Hepatocyte (in vitro differentiated cells): ENCODE data around the gene LENG8. TPM values are rescaled to one million over a fixed set of nuclear protein-coding genes. Genes with fewer than 3 reads are reported as not detected.

Source experiments
- DNase-seq: peaks from one replicate; pipeline ENCODE4 v3.0.0-alpha.2; 2016; ENCODE audit warnings: low spot score
- H2AFZ ChIP-seq: fragments of 200-600 bp; sonication (generic); 2 replicates; pipeline ENCODE4 v1.6.0; 2016; ENCODE audit warnings: antibody characterized with exemption, mild to moderate bottlenecking
- H3K27ac ChIP-seq: fragments of 200-600 bp; sonication (generic); 2 replicates; pipeline ENCODE4 v1.5.1; 2016; ENCODE audit warnings: mild to moderate bottlenecking
- H3K27me3 ChIP-seq: fragments of 200-600 bp; sonication (generic); 2 replicates; pipeline ENCODE4 v1.6.1; 2016
- H3K36me3 ChIP-seq: fragments of 200-600 bp; sonication (generic); replicated peaks from 2 replicates; pipeline ENCODE4 v1.5.1; 2016; ENCODE audit warnings: low read depth; ENCODE audit not compliant: insufficient read depth
- H3K4me1 ChIP-seq: fragments of 200-600 bp; sonication (generic); 2 replicates; pipeline ENCODE4 v1.5.1; 2016; ENCODE audit warnings: mild to moderate bottlenecking, moderate library complexity; ENCODE audit not compliant: insufficient read depth
- H3K4me2 ChIP-seq: fragments of 200-600 bp; sonication (generic); 2 replicates; pipeline ENCODE4 v1.6.0; 2016
- H3K4me3 ChIP-seq: fragments of 200-600 bp; sonication (generic); 2 replicates; pipeline ENCODE4 v1.5.1; 2016; ENCODE audit warnings: mild to moderate bottlenecking
- H3K79me2 ChIP-seq: fragments of 200-600 bp; sonication (generic); 2 replicates; pipeline ENCODE4 v1.6.0; 2017; ENCODE audit warnings: mild to moderate bottlenecking
- H3K9me2 ChIP-seq: fragments of 200-600 bp; sonication (generic); replicated peaks from 2 replicates; pipeline ENCODE4 v1.6.0; 2017; ENCODE audit warnings: mild to moderate bottlenecking; ENCODE audit not compliant: insufficient read depth
- H3K9me3 ChIP-seq: fragments of 200-600 bp; sonication (generic); 2 replicates; pipeline ENCODE4 v1.5.1; 2016; ENCODE audit warnings: low read depth, mild to moderate bottlenecking
- H4K20me1 ChIP-seq: fragments of 200-600 bp; sonication (generic); 2 replicates; pipeline ENCODE4 v1.6.0; 2016; ENCODE audit warnings: mild to moderate bottlenecking; ENCODE audit not compliant: insufficient read depth, poor library complexity, severe bottlenecking
- CTCF ChIP-seq: fragments of 200-600 bp; sonication (generic); IDR thresholded peaks from 2 replicates; pipeline ENCODE4 v1.5.1; 2016; ENCODE audit warnings: antibody characterized with exemption, mild to moderate bottlenecking; ENCODE audit not compliant: poor library complexity
- EZH2 ChIP-seq: fragments of 200-600 bp; sonication (generic); IDR thresholded peaks from 2 replicates; pipeline ENCODE4 v1.6.1; 2016; ENCODE audit warnings: antibody characterized with exemption, mild to moderate bottlenecking, borderline replicate concordance
- EZH2phosphoT487 ChIP-seq: fragments of 200-600 bp; sonication (generic); IDR thresholded peaks from one replicate; pipeline ENCODE4 v1.6.1; 2018; ENCODE audit warnings: antibody characterized with exemption, mild to moderate bottlenecking, low read depth, moderate library complexity; ENCODE audit not compliant: unreplicated experiment, severe bottlenecking
- WGBS: methylation state at CpG from one replicate; pipeline ENCODE4 v1.1.6; 2016; ENCODE audit warnings: low lambda C conversion rate; ENCODE audit errors: missing lambda C conversion rate; 5-methylcytosine and 5-hydroxymethylcytosine counted together
- polyA plus RNA-seq: library from polyadenylated mRNA; unstranded; fragments of >200 nt; fragmentation: Nextera tagmentation; extraction: Ambion mirVana; gene quantifications from 2 replicates; pipeline ENCODE4 v1.2.1, GENCODE V29; 2016
- total RNA-seq: library from RNA; depleted of rRNA; stranded (reverse); fragments of >200 nt; gene quantifications from 2 replicates; pipeline ENCODE4 v1.2.3, GENCODE V29; 2014

Gene LENG8
- total and polyA plus RNA-seq, 2 experiments from 2014 or later: 36.6 to 54.0 TPM

DNA sequence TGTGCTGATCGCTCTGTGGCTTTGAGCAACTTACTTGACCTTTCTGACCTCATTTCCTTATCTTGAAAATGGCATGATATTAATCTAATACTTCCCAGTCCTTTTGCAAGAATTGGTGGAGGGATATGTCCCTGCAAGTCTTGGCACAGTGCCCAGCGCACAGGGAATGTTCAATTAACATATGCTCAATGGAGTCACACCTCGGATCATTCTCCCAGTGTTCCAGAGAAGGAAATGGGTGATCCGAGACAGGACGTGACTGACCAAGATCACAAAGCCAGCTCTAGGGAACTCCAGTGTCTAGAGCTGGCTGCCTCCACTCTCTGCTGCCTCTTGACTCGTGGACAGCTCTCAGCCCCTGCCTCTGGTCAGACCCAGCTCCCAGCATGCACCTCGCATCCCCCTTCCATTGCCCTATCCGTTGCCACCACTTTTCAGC, 20.5 kb downstream of the LENG8 start:
- Histone ChIP-seq H3K36me3 (no peaks in the 10 kb centered on the region), H3K79me2 (peaks cover 24% of the 10 kb centered on the region), H3K9me3 (no peaks in the 10 kb centered on the region), H2AFZ (no peak overlapping the region), H4K20me1 (no peaks in the 10 kb centered on the region), H3K4me1 (peaks cover 20% of the 10 kb centered on the region), H3K27ac (peak overlapping the region; percentile 6), H3K4me2 (no peak overlapping the region), H3K27me3 (no peaks in the 10 kb centered on the region), H3K9me2 (no peaks in the 10 kb centered on the region), H3K4me3 (no peak overlapping the region)
- WGBS: 69% methylated on average over 8 of the region's 8 CpGs
- no peak for DNase-seq
- no peak for TF ChIP-seq CTCF
- no peak for TF ChIP-seq EZH2
- TF ChIP-seq EZH2phosphoT487: no peak

GRCh38 chr19:54470276-54470887, 21.4 kb downstream of the LENG8 start:
- WGBS: 88% methylated on average over 10 of the region's 10 CpGs
- H3K27ac ChIP-seq: peak overlapping the region; percentile 6
- H3K4me1 ChIP-seq: peaks cover 20% of the 10 kb centered on the region
- H3K9me3 ChIP-seq: no peaks in the 10 kb centered on the region
- H3K79me2 ChIP-seq: peaks cover 24% of the 10 kb centered on the region
- H2AFZ ChIP-seq: no peak overlapping the region
- TF ChIP-seq EZH2: no peak
- TF ChIP-seq CTCF: no peak
- TF ChIP-seq EZH2phosphoT487: no peak
- no peaks in the 10 kb centered on the region for H3K36me3 ChIP-seq
- H3K27me3 ChIP-seq: no peaks in the 10 kb centered on the region
- no peaks in the 10 kb centered on the region for H3K9me2 ChIP-seq
- H3K4me2 ChIP-seq: peak overlapping the region; percentile 93
- DNase-seq: no peak
- no peaks in the 10 kb centered on the region for H4K20me1 ChIP-seq
- no peak overlapping the region for H3K4me3 ChIP-seq

DNA sequence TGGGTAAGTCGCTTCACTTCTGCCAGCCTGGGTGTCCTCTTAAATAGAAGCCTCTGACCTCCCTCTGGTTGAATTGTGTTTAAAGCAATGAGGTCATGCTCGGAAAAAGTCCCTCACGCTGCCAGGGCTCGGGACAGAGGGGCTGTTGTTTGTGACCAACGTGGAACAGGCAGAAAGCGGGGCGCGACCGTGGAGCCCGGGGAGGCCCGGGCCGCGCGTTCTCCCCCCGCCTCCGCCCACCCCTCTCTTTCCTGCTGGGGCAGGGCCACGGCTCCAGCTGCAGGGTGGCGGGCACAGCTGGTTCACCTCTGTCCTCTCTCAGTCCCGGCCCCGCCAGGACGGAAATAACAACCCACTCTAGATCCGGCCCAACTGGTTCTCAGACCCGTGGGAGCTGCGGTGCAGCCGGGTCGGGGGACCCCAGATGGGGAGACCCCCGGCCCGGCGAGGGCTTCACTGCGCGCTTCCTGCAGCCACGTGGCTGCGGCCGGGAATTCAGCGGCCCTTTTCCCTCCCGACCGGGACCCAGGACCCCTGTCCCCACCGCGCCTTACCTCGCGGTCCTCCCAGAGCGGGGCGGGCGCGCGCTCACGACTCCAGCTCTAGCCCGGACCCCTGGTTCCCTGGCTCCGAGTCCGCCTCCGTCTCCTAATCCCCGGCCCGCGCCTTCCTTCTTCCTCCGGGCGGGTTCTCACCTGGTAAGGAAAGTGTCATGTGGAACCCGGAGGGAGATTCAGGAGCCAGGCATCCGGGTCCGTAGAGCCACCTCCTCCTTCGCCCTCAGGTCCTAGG, 22.2 kb downstream of the LENG8 start:
- TF ChIP-seq EZH2: no peak
- Histone ChIP-seq H3K27ac (peak overlapping the region; percentile 56), H3K9me2 (no peaks in the 10 kb centered on the region), H3K79me2 (peaks cover 24% of the 10 kb centered on the region), H3K4me3 (peak overlapping the region; percentile 31), H2AFZ (no peak overlapping the region), H3K27me3 (no peaks in the 10 kb centered on the region), H3K4me2 (peak overlapping the region; percentile 93), H3K4me1 (peaks cover 20% of the 10 kb centered on the region), H3K36me3 (no peaks in the 10 kb centered on the region), H3K9me3 (no peaks in the 10 kb centered on the region), H4K20me1 (no peaks in the 10 kb centered on the region)
- WGBS: 17% methylated on average over 50 of the region's 60 CpGs
- DNase-seq: peak; percentile 56
